Measurements from ENCODE around the gene FAM222A.

FAM222A gene

GRCh38 chr12:109708939-109709338, 4.7 kb upstream of the FAM222A start:
- in situ Hi-C loops (cut with HindIII; ENCODE audit: low sequenced_read_pairs) = no loop called here
- no peak overlapping the region for H3K4me3 ChIP-seq (ENCODE audit: low read depth, low read length)
- no peak for TF ChIP-seq CTCF (IDR thresholded peaks at IDR 0.05; ENCODE audit: low read depth, low read length, missing control alignments)
- DNase-seq (ENCODE audit: low read depth) = no peak

GRCh38 chr12:109709401-109709991, 4.1 kb upstream of the FAM222A start:
- in situ Hi-C loops (cut with HindIII; ENCODE audit: low sequenced_read_pairs) = no loop called here
- no peak overlapping the region for H3K4me3 ChIP-seq (ENCODE audit: low read depth, low read length)
- DNase-seq (ENCODE audit: low read depth) = no peak
- TF ChIP-seq CTCF (IDR thresholded peaks at IDR 0.05; ENCODE audit: low read depth, low read length, missing control alignments) = no peak

GRCh38 chr12:109710205-109710746, 3.3 kb upstream of the FAM222A start:
- no peak overlapping the region for H3K4me3 ChIP-seq (ENCODE audit: low read depth, low read length)
- DNase-seq (ENCODE audit: low read depth) = no peak
- TF ChIP-seq CTCF (IDR thresholded peaks at IDR 0.05; ENCODE audit: low read depth, low read length, missing control alignments) = no peak
- in situ Hi-C loops (cut with HindIII; ENCODE audit: low sequenced_read_pairs) = no loop called here

- DNase-seq (ENCODE audit: low read depth) = no peak
- TF ChIP-seq CTCF (IDR thresholded peaks at IDR 0.05; ENCODE audit: low read depth, low read length, missing control alignments) = no peak
- in situ Hi-C loops (cut with HindIII; ENCODE audit: low sequenced_read_pairs) = no loop called here
- H3K4me3 ChIP-seq (ENCODE audit: low read depth, low read length) = no peak overlapping the region
These were observed 2.7 kb upstream of the FAM222A start for GRCh38 chr12:109710747-109711595.

- in situ Hi-C loops (cut with HindIII; ENCODE audit: low sequenced_read_pairs) = no loop called here
- no peak for TF ChIP-seq CTCF (IDR thresholded peaks at IDR 0.05; ENCODE audit: low read depth, low read length, missing control alignments)
- DNase-seq (ENCODE audit: low read depth) = no peak
- H3K4me3 ChIP-seq (ENCODE audit: low read depth, low read length) = no peak overlapping the region
These were observed 1.8 kb upstream of the FAM222A start for GRCh38 chr12:109711596-109712461.
